Hematopoietic multipotent progenitor cell treated with erythropoietin and hydrocortisone succinate and interleukin-3 and kit ligand, for 15 days (in vitro differentiated cells): ENCODE results near the gene PROSER2.
"Not testable (repeated sequence)": the region's sequence is repeated elsewhere in the genome, so short reads cannot be mapped to it uniquely, and the experiment has no call there.

Experiments used
- DNase-seq: peaks from one replicate; pipeline ENCODE4 v3.0.0-alpha.2; 2015; ENCODE audit warnings: low spot score

Gene PROSER2

GRCh38 chr10:11886138-11886474, 63.0 kb downstream of the PROSER2 start:
- no peak for DNase-seq

GRCh38 chr10:11886851-11887250, 63.7 kb downstream of the PROSER2 start:
- DNase-seq, result peak; percentile 60

GRCh38 chr10:11887381-11888227, 64.4 kb downstream of the PROSER2 start:
- no peak for DNase-seq

- DNase-seq, result not testable (repeated sequence)
These were observed 66.1 kb downstream of the PROSER2 start for GRCh38 chr10:11889263-11889662.

GRCh38 chr10:11891776-11892486, 68.8 kb downstream of the PROSER2 start:
- DNase-seq, result no peak

- DNase-seq, result no peak
These were observed 70.7 kb downstream of the PROSER2 start for GRCh38 chr10:11893749-11894278.

- DNase-seq, result no peak
These were observed 71.4 kb downstream of the PROSER2 start for GRCh38 chr10:11894381-11895107.

GRCh38 chr10:11895108-11895466, 71.9 kb downstream of the PROSER2 start:
- no peak for DNase-seq

- DNase-seq, result no peak
These were observed 72.4 kb downstream of the PROSER2 start for GRCh38 chr10:11895598-11895997.

- DNase-seq, result no peak
These were observed 73.5 kb downstream of the PROSER2 start for GRCh38 chr10:11896549-11897200.

- no peak for DNase-seq
These were observed 74.8 kb downstream of the PROSER2 start for GRCh38 chr10:11898033-11898371.

GRCh38 chr10:11898372-11899066, 75.4 kb downstream of the PROSER2 start:
- peak; percentile 49 for DNase-seq

- DNase-seq, result no peak
These were observed 76.1 kb downstream of the PROSER2 start for GRCh38 chr10:11899067-11899876.

GRCh38 chr10:11901036-11901301, 77.8 kb downstream of the PROSER2 start:
- no peak for DNase-seq

GRCh38 chr10:11901454-11901832, 78.3 kb downstream of the PROSER2 start:
- no peak for DNase-seq

GRCh38 chr10:11901833-11902475, 78.8 kb downstream of the PROSER2 start:
- no peak for DNase-seq

GRCh38 chr10:11902646-11903045, 79.5 kb downstream of the PROSER2 start:
- DNase-seq, result no peak

GRCh38 chr10:11906714-11907113, 83.6 kb downstream of the PROSER2 start:
- no peak for DNase-seq

GRCh38 chr10:11907914-11908313, 84.8 kb downstream of the PROSER2 start:
- no peak for DNase-seq

GRCh38 chr10:11908536-11908935, 85.4 kb downstream of the PROSER2 start:
- no peak for DNase-seq

- DNase-seq, result no peak
These were observed 85.8 kb downstream of the PROSER2 start for GRCh38 chr10:11908991-11909390.
